PFSK-1 (cell line): ENCODE measurements around the gene DNAJC18.

Source experiments
- POLR2AphosphoS5 ChIP-seq: IDR thresholded peaks from 2 replicates; pipeline ENCODE4 v1.6.1; 2012; ENCODE audit warnings: low read depth, mild to moderate bottlenecking, control low read depth, low read length, moderate library complexity
- TAF1 ChIP-seq: IDR thresholded peaks from 2 replicates; pipeline ENCODE4 v1.6.1; 2012; ENCODE audit warnings: low read length, control low read depth, borderline replicate concordance; ENCODE audit not compliant: insufficient read depth

- no peak for TF ChIP-seq TAF1
- TF ChIP-seq POLR2AphosphoS5 = no peak
Observed at GRCh38 chr5:139486201-139486600, 46.9 kb upstream of the DNAJC18 start.
